SU-DHL-6 (cell line): ENCODE measurements around the gene CRY2.
"Not testable (repeated sequence)": the region's sequence is repeated elsewhere in the genome, so short reads cannot be mapped to it uniquely, and the experiment has no call there.

ENCODE experiments used
- H2AFZ ChIP-seq: fragments of 200-600 bp; sonication (generic); 2 replicates; pipeline ENCODE4 v1.6.1; 2014; ENCODE audit warnings: low read depth, mild to moderate bottlenecking, moderate library complexity, mixed read lengths, antibody characterized with exemption, low read length; ENCODE audit not compliant: severe bottlenecking
- H3F3A ChIP-seq: fragments of 200-600 bp; shearing (Covaris generic); 2 replicates; pipeline ENCODE4 v1.6.0; 2016; ENCODE audit warnings: antibody characterized with exemption, mild to moderate bottlenecking; ENCODE audit not compliant: insufficient read depth
- H3K27ac ChIP-seq: fragments of 200-600 bp; sonication (generic); 2 replicates; pipeline ENCODE4 v1.5.1; 2016; ENCODE audit warnings: low read depth, mild to moderate bottlenecking, low read length, moderate library complexity, mixed read lengths
- H3K27me3 ChIP-seq: fragments of 200-600 bp; sonication (generic), shearing (Covaris generic); 2 replicates; pipeline ENCODE4 v1.6.0; 2014; ENCODE audit warnings: mild to moderate bottlenecking, low read length
- H3K36me3 ChIP-seq: fragments of 200-600 bp; sonication (generic); 2 replicates; pipeline ENCODE4 v1.6.1; 2014; ENCODE audit warnings: mild to moderate bottlenecking, low read length, mixed read lengths
- H3K4me2 ChIP-seq: fragments of 300-600, 200-600 bp; shearing (Covaris generic), sonication (generic); 2 replicates; pipeline ENCODE4 v1.6.0; 2014; ENCODE audit warnings: low read length, low read depth, mild to moderate bottlenecking; ENCODE audit not compliant: poor library complexity, severe bottlenecking
- H3K4me3 ChIP-seq: fragments of 200-600 bp; sonication (generic); 2 replicates; pipeline ENCODE4 v1.5.1; 2014; ENCODE audit warnings: antibody characterized with exemption, low read length, mild to moderate bottlenecking, mixed read lengths; ENCODE audit not compliant: insufficient read depth, poor library complexity, severe bottlenecking
- H3K79me2 ChIP-seq: fragments of 200-600 bp; sonication (generic); 2 replicates; pipeline ENCODE4 v1.6.1; 2014; ENCODE audit warnings: mild to moderate bottlenecking, low read length, moderate library complexity; ENCODE audit not compliant: insufficient read depth
- H3K9ac ChIP-seq: fragments of 200-600 bp; sonication (generic); 2 replicates; pipeline ENCODE4 v1.7.0; 2014; ENCODE audit warnings: mild to moderate bottlenecking, low read length
- H3K9me2 ChIP-seq: fragments of 200-600 bp; sonication (generic); replicated peaks from 2 replicates; pipeline ENCODE4 v1.6.1; 2014; ENCODE audit warnings: low read length; ENCODE audit not compliant: insufficient read depth
- H3K9me3 ChIP-seq: fragments of 200-600 bp; sonication (generic); 2 replicates; pipeline ENCODE4 v1.6.1; 2014; ENCODE audit warnings: low read length, mixed read lengths; ENCODE audit not compliant: insufficient read depth
- H4K20me1 ChIP-seq: fragments of 200-600 bp; sonication (generic); 2 replicates; pipeline ENCODE4 v1.6.1; 2014; ENCODE audit warnings: low read depth, mild to moderate bottlenecking, antibody characterized with exemption, low read length, moderate library complexity, mixed read lengths
- EZH2phosphoT487 ChIP-seq: fragments of 200-600 bp; sonication (generic), shearing (Covaris generic); conservative IDR thresholded peaks from 2 replicates; pipeline ENCODE4 v1.6.1; 2018; ENCODE audit warnings: mild to moderate bottlenecking, antibody characterized with exemption, low read length, moderate library complexity, mixed read lengths
- TF ChIP-seq, protein P1 (sequence below): fragments of 200-600 bp; sonication (generic); IDR thresholded peaks from one replicate; pipeline ENCODE4 v1.5.1; 2017; ENCODE audit warnings: antibody characterized with exemption, mild to moderate bottlenecking, low read length, moderate library complexity; ENCODE audit not compliant: insufficient read depth, poor library complexity, severe bottlenecking

CRY2 gene

DNA sequence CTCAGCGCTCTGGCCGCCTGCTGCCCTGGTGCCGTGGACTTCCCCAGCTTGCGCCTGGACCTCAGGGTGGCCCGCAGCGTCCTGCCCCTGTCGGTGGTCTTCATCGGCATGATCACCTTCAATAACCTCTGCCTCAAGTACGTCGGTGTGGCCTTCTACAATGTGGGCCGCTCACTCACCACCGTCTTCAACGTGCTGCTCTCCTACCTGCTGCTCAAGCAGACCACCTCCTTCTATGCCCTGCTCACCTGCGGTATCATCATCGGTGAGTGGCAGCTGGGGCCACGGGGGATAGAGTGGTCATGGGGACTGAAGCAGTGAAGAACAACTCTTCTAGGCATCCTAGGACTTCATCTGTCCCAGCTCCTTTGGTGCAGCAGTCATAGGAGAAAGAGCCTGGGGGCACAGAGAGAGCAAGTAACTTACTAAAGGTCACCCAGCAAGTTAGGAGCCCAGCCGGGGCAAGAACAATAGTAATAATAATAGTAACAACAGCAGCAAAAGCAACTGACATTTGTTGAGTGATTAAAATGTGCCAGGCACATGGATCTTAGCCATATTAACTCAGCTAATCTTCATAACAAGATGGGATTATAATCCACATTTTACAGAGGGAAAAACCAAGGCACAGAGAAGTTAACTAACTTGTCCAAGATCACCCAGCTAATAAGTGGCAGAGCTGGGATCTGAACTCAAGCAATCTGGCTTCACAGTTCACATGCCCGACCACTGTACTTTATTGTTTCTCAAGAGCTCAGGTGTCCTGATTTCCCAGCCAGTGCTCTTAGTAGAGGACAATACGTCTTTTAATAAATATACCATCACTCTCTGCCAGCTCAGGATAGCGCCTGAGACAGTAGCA lies 41.0 kb upstream of the CRY2 start:
- H2AFZ ChIP-seq = no peak overlapping the region
- no peaks in the 10 kb centered on the region for H3F3A ChIP-seq
- no peak overlapping the region for H3K27ac ChIP-seq
- no peaks in the 10 kb centered on the region for H3K9me2 ChIP-seq
- peak overlapping the region; percentile 99 for H3K4me2 ChIP-seq
- H3K9me3 ChIP-seq = no peaks in the 10 kb centered on the region
- TF ChIP-seq, protein P1, sequence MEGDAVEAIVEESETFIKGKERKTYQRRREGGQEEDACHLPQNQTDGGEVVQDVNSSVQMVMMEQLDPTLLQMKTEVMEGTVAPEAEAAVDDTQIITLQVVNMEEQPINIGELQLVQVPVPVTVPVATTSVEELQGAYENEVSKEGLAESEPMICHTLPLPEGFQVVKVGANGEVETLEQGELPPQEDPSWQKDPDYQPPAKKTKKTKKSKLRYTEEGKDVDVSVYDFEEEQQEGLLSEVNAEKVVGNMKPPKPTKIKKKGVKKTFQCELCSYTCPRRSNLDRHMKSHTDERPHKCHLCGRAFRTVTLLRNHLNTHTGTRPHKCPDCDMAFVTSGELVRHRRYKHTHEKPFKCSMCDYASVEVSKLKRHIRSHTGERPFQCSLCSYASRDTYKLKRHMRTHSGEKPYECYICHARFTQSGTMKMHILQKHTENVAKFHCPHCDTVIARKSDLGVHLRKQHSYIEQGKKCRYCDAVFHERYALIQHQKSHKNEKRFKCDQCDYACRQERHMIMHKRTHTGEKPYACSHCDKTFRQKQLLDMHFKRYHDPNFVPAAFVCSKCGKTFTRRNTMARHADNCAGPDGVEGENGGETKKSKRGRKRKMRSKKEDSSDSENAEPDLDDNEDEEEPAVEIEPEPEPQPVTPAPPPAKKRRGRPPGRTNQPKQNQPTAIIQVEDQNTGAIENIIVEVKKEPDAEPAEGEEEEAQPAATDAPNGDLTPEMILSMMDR = no peak
- TF ChIP-seq EZH2phosphoT487 = no peak
- no peaks in the 10 kb centered on the region for H3K27me3 ChIP-seq
- H3K9ac ChIP-seq = peak overlapping the region; percentile 80; the same call in 1 of the 2 replicates
- no peaks in the 10 kb centered on the region for H3K36me3 ChIP-seq
- no peaks in the 10 kb centered on the region for H4K20me1 ChIP-seq
- H3K79me2 ChIP-seq = peaks cover 5% of the 10 kb centered on the region; the same call in 1 of the 2 replicates
- peak overlapping the region; percentile 25 for H3K4me3 ChIP-seq

DNA sequence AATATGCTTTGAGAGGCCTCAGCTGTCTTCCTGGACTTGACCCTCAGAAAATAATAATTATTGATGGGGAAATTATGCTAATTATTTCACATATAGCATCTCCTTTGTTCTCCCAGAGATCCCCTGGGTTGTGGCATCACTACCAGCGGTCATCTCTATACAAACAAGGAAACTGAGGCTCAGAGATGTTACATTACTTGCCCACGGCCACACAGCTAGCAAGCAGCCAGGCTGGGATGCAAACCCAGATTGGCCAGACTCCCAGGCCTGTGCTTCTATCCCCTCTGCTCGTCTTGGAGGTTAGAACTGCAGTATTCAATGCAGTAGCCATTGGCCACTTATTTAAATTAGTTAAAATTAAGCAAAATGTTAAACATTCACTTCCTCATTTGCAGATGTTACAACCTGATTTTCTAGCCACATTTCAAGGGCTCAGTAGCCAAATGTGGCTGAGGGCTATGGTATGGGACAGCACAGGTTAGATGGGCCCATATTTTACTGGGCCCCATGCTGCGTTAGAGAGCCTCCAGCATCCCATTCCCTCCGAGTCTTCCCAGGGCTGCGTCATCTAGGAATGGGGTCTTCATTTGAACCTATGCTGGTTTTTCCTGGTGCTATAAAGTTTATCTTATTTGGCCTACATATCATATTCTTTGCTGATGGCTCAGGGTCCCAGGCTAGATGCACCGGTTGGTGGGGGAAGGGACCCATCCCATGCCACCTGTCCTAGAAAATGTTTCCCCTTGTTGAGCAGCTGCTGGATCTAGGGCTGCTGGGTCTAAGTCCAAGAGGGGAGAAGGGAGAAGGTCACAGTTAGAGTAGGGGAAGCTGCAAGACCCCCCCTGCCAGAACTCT lies 40.1 kb upstream of the CRY2 start:
- peak overlapping the region; percentile 4 for H3K4me3 ChIP-seq
- peak overlapping the region; percentile 80; the same call in 1 of the 2 replicates for H3K9ac ChIP-seq
- H3K36me3 ChIP-seq = no peaks in the 10 kb centered on the region
- no peaks in the 10 kb centered on the region for H4K20me1 ChIP-seq
- TF ChIP-seq, protein P1 = no peak
- no peak for TF ChIP-seq EZH2phosphoT487
- no peaks in the 10 kb centered on the region for H3F3A ChIP-seq
- H3K9me2 ChIP-seq = no peaks in the 10 kb centered on the region
- no peak overlapping the region for H3K27ac ChIP-seq
- H3K9me3 ChIP-seq = no peaks in the 10 kb centered on the region
- H2AFZ ChIP-seq = no peak overlapping the region
- H3K4me2 ChIP-seq = peak overlapping the region; percentile 99
- H3K79me2 ChIP-seq = peaks cover 5% of the 10 kb centered on the region; the same call in 1 of the 2 replicates
- no peaks in the 10 kb centered on the region for H3K27me3 ChIP-seq

DNA sequence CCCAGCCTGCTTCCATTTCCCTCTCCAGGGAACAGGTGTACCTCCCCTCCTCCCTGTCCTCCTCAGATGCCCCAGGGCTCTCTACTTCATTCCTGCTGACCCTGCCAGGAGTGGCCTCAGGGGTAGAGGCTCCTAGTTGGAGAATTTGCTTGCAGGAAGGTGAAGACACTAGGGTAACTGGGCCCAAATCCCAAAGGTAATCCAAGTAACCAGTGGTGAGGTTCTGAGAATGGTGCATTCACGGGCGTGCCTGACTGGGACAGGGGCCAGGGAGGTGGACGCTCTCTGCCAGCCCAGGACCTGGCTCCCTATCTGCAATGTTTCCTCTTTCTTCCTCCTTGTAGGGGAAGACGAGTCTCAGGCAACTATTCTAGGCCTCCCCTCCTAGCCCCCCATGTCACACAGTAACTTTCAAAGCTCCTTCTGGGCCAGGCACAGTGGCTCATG lies 39.5 kb upstream of the CRY2 start:
- no peaks in the 10 kb centered on the region for H3K9me2 ChIP-seq
- H3K36me3 ChIP-seq = no peaks in the 10 kb centered on the region
- H3K9me3 ChIP-seq = no peaks in the 10 kb centered on the region
- no peak overlapping the region for H3K27ac ChIP-seq
- H3K4me2 ChIP-seq = no peak overlapping the region
- TF ChIP-seq, protein P1 = no peak
- no peak for TF ChIP-seq EZH2phosphoT487
- no peaks in the 10 kb centered on the region for H4K20me1 ChIP-seq
- H2AFZ ChIP-seq = no peak overlapping the region
- peaks cover 5% of the 10 kb centered on the region; the same call in 1 of the 2 replicates for H3K79me2 ChIP-seq
- H3F3A ChIP-seq = no peaks in the 10 kb centered on the region
- no peaks in the 10 kb centered on the region for H3K27me3 ChIP-seq
- no peak overlapping the region for H3K4me3 ChIP-seq
- no peak overlapping the region for H3K9ac ChIP-seq

GRCh38 chr11:45808427-45808826 lies 38.8 kb upstream of the CRY2 start:
- not testable (repeated sequence) for H3K9me3 ChIP-seq, H3K79me2 ChIP-seq, H3F3A ChIP-seq, H4K20me1 ChIP-seq, H3K36me3 ChIP-seq, H3K27me3 ChIP-seq, H3K9me2 ChIP-seq, H3K9ac ChIP-seq, H3K4me3 ChIP-seq, H3K4me2 ChIP-seq, H3K27ac ChIP-seq, H2AFZ ChIP-seq
